ENCODE measurements around the gene TTYH1.
"Not testable (repeated sequence)": the region's sequence is repeated elsewhere in the genome, so short reads cannot be mapped to it uniquely, and the experiment has no call there.

The TTYH1 gene

DNA sequence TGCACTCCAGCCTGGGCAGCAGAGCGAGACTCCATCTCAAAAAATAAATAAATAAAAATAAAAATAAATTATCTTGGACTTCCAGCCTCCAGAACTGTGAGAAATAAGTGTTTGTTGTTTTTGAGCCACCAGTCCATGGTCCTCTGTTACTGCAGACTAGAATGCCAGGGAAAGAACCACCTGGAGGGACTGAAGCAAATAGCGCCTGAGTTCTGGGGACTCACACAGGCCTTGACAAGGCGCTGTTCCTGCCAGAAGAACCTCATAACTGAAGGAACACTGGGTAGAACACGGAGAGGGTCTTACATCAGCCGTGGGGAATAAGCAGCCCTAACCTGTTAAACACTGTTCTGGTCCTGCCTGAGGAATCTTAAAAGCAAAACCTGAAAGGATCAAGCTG lies 25.4 kb downstream of the TTYH1 start:
- TF ChIP-seq, protein P1, sequence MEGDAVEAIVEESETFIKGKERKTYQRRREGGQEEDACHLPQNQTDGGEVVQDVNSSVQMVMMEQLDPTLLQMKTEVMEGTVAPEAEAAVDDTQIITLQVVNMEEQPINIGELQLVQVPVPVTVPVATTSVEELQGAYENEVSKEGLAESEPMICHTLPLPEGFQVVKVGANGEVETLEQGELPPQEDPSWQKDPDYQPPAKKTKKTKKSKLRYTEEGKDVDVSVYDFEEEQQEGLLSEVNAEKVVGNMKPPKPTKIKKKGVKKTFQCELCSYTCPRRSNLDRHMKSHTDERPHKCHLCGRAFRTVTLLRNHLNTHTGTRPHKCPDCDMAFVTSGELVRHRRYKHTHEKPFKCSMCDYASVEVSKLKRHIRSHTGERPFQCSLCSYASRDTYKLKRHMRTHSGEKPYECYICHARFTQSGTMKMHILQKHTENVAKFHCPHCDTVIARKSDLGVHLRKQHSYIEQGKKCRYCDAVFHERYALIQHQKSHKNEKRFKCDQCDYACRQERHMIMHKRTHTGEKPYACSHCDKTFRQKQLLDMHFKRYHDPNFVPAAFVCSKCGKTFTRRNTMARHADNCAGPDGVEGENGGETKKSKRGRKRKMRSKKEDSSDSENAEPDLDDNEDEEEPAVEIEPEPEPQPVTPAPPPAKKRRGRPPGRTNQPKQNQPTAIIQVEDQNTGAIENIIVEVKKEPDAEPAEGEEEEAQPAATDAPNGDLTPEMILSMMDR (conservative IDR thresholded peaks at IDR 0.05; ENCODE audit: control insufficient read depth, insufficient read depth, low read depth, low read length), result no peak
- no peak for DNase-seq (ENCODE audit: low read depth)
- no peak overlapping the region for H3K4me3 ChIP-seq (ENCODE audit: control insufficient read depth, low read depth, low read length)

DNA sequence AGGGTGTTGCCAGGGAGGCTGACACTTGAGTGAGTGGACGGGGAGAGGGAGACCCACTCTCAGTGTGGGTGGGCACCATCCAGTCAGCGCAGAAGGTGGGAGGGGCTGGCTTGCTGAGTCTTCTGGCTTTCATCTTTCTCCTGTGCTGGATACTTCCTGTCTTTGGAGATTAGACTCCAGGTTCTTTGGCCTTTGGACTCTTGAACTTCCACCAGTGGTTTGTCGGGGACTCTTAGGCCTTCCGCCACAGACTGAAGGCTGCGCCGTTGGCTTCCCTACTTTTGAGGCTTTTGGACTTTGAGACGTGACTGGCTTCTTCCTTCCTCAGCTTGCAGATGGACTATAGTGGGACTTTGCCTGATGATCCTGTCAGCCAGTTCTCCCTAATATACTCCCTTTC lies 29.5 kb downstream of the TTYH1 start:
- DNase-seq (ENCODE audit: low read depth), result no peak
- TF ChIP-seq, protein P1 (conservative IDR thresholded peaks at IDR 0.05; ENCODE audit: control insufficient read depth, insufficient read depth, low read depth, low read length), result no peak

GRCh38 chr19:54446349-54446748 lies 31.1 kb downstream of the TTYH1 start:
- H3K4me3 ChIP-seq (ENCODE audit: control insufficient read depth, low read depth, low read length); DNase-seq (ENCODE audit: low read depth): not testable (repeated sequence)

More for the DNA sequence above, 29.5 kb downstream of the TTYH1 start:
- no peak overlapping the region for H3K4me3 ChIP-seq (ENCODE audit: control insufficient read depth, low read depth, low read length)

- TF ChIP-seq, protein P1 (conservative IDR thresholded peaks at IDR 0.05; ENCODE audit: control insufficient read depth, insufficient read depth, low read depth, low read length), result no peak
- H3K4me3 ChIP-seq (ENCODE audit: control insufficient read depth, low read depth, low read length), result peak overlapping the region; percentile 80
- peak; percentile 62 for DNase-seq (ENCODE audit: low read depth)
Observed at GRCh38 chr19:54448040-54448773, 32.9 kb downstream of the TTYH1 start.

DNA sequence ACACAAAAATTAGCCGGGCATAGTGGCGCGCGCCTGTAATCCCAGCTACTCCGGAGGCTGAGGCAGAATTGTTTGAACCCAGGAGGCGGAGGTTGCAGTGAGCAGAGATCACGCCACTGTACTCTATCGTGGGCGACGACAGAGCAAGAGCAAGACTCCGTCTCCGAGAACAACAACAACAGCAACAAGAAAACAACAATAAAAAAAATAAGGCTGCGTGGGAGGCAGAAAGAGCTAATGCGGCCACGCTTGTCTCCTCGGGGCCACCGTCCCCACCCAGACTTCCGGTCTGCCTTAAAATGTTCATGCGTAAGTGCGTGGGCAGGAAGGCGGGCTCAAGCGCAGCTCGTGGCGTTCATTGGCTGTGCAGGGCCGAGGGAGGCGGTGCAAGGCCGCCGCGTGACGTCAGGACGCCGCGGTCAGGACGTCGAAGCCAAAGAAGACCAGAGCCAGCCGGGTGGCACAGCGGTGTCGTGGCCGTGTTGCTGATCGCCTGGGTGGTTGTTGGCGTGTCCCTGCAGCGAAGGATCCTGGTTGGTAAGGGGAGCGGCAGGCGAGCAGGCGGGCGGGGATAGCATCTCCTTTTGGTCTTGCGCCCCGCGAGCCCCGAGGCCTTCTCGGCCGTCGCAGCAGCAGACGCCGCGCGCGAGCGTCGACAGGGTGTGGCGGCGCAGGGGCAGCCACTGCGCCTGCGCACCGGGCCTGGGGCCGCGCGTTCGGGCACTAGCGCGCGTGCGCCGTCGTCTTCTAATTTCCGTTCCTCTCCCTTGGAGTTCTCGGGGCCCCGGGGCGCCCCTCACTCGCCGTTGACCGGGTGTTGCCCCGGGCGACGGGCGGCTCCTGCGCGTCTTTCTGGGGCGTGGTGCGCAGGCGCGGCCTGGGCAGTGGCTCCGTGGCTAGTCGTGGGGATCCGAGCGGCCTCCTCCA lies 33.8 kb downstream of the TTYH1 start, which contains the start of gene LENG8:
Gene LENG8 (plus strand): TSS at position 426 of the 927 bp plus-strand sequence. CDS start 2,146 bp downstream, outside the sequence.
- peak within 1 kb of the TSS; percentile 80 for H3K4me3 ChIP-seq (ENCODE audit: control insufficient read depth, low read depth, low read length)
- TF ChIP-seq, protein P1 (conservative IDR thresholded peaks at IDR 0.05; ENCODE audit: control insufficient read depth, insufficient read depth, low read depth, low read length), result no peak
- DNase-seq (ENCODE audit: low read depth), result peak; percentile 98

DNA sequence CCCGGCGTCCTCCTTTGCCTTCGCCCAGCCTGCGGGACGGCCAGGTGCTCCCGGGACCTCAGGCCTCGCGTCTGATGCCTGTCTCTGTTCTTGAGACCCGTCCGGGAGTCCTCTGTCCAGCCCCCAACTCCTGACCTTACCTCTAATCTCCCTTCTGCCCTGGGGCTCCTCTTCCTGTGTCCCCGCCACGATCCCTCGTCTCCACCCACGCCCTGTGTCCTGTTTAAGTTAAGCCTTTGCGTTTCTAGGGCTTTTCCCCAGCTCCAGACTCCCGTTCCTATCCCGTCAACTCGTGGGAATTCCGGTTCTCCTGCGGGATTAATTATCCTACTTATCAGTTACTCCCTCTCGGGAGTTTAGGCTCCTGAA lies 34.4 kb downstream of the TTYH1 start:
- DNase-seq (ENCODE audit: low read depth), result peak; percentile 31
- TF ChIP-seq, protein P1 (conservative IDR thresholded peaks at IDR 0.05; ENCODE audit: control insufficient read depth, insufficient read depth, low read depth, low read length), result no peak
- peak overlapping the region; percentile 80 for H3K4me3 ChIP-seq (ENCODE audit: control insufficient read depth, low read depth, low read length)
